H1 (cell line): Measurements from ENCODE around the gene GOLGA3. TPM values are rescaled to one million over a fixed set of nuclear protein-coding genes. Genes with fewer than 3 reads are reported as not detected.
A peak's percentile ranks its signal among the peaks of the same experiment; 100 is the strongest.
"Not testable (repeated sequence)": the region's sequence is repeated elsewhere in the genome, so short reads cannot be mapped to it uniquely, and the experiment has no call there.

Experiments used
- CTCF ChIA-PET: fragments of 300-600 bp; sonication (Branson Sonifier 250); formaldehyde crosslinking; loops from one replicate; lab custom pipeline; 2021; ENCODE audit not compliant: partially characterized antibody; lab: Charles Lee
- POLR2A ChIA-PET: fragments of 300-600 bp; sonication (Branson Sonifier 250); formaldehyde crosslinking; loops from one replicate; lab custom pipeline; 2021; ENCODE audit warnings: inconsistent platforms; ENCODE audit not compliant: partially characterized antibody; lab: Charles Lee
- DNase-seq, 2 experiments: peaks; one replicate each; pipeline versions ENCODE4 v3.0.0 to v3.0.0-alpha.2; 2010 to 2022; ENCODE audit warnings: low spot score in 2 of 2, low read depth in 1 of 2, mixed read lengths in 1 of 2
- FAIRE-seq: peaks from 2 replicates; lab custom pipeline; 2011; peaks lifted over from hg19 to GRCh38; lab: Jason Lieb, UNC
- H2AFZ ChIP-seq: 2 replicates; pipeline ENCODE4 v1.8.1; 2012; ENCODE audit warnings: low read length, inconsistent platforms
- H2AK5ac ChIP-seq: 2 replicates; pipeline ENCODE4 v1.6.1; 2013; ENCODE audit warnings: low read depth, low read length
- H2BK120ac ChIP-seq: replicated peaks from 2 replicates; pipeline ENCODE3; 2013; ENCODE audit warnings: low read depth, low read length, inconsistent platforms
- H2BK12ac ChIP-seq: 2 replicates; pipeline ENCODE4 v1.6.1; 2013; ENCODE audit warnings: low read depth, low read length
- H2BK15ac ChIP-seq: 2 replicates; pipeline ENCODE4 v1.6.1; 2013; ENCODE audit warnings: low read length
- H2BK20ac ChIP-seq: 2 replicates; pipeline ENCODE4 v1.6.1; 2013; ENCODE audit warnings: low read length
- H2BK5ac ChIP-seq: 2 replicates; pipeline ENCODE4 v1.6.1; 2013; ENCODE audit warnings: low read depth, low read length
- H3K14ac ChIP-seq: 2 replicates; pipeline ENCODE4 v1.6.1; 2013; ENCODE audit warnings: inconsistent platforms; ENCODE audit not compliant: insufficient read length
- H3K18ac ChIP-seq: 2 replicates; pipeline ENCODE4 v1.6.1; 2013; ENCODE audit warnings: low read length; ENCODE audit errors: extremely low read depth
- H3K23ac ChIP-seq: 2 replicates; pipeline ENCODE4 v1.6.1; 2013; ENCODE audit warnings: inconsistent platforms; ENCODE audit not compliant: insufficient read length
- H3K23me2 ChIP-seq: 2 replicates; pipeline ENCODE4 v1.6.1; 2013; ENCODE audit warnings: low read depth, low read length
- H3K27ac ChIP-seq: 2 replicates; pipeline ENCODE4 v1.6.1; 2011; ENCODE audit warnings: low read depth, low read length, inconsistent platforms
- H3K27me3 ChIP-seq, 4 experiments: replicated peaks in 1 of 4; 1 replicate in 1 of 4; 2 replicates in 3 of 4; pipeline versions ENCODE4 v1.6.1 to v1.8.1; 2011 to 2013; ENCODE audit warnings: low read length in 3 of 4, mild to moderate bottlenecking in 3 of 4, inconsistent platforms in 2 of 4, mixed read lengths in 2 of 4, moderate library complexity in 1 of 4; ENCODE audit not compliant: control insufficient read depth in 3 of 4, insufficient read depth in 3 of 4; ENCODE audit errors: extremely low read depth in 1 of 4
- H3K36me3 ChIP-seq, 4 experiments: 2 replicates each; pipeline versions ENCODE4 v1.6.1 to v1.8.1; 2011 to 2013; ENCODE audit warnings: mild to moderate bottlenecking in 4 of 4, low read length in 3 of 4, moderate library complexity in 2 of 4, control low read depth in 1 of 4, inconsistent platforms in 1 of 4; ENCODE audit not compliant: insufficient read depth in 4 of 4, control insufficient read depth in 2 of 4
- H3K4ac ChIP-seq: replicated peaks from 2 replicates; pipeline ENCODE3; 2013; ENCODE audit warnings: low read length, low read depth, mixed read lengths, inconsistent platforms; ENCODE audit not compliant: insufficient read length
- H3K4me1 ChIP-seq, 4 experiments: replicated peaks in 1 of 4; 1 replicate in 1 of 4; 2 replicates in 3 of 4; pipeline versions ENCODE4 v1.6.1 to v1.8.1; 2011 to 2013; ENCODE audit warnings: low read length in 3 of 4, inconsistent platforms in 2 of 4, mixed read lengths in 1 of 4; ENCODE audit not compliant: insufficient read depth in 4 of 4, control insufficient read depth in 3 of 4
- H3K4me2 ChIP-seq, 2 experiments: 2 replicates each; pipeline versions ENCODE4 v1.6.1 to v1.8.1; 2011 to 2013; ENCODE audit warnings: low read depth in 2 of 2, low read length in 2 of 2, control low read depth in 1 of 2, inconsistent platforms in 1 of 2, mild to moderate bottlenecking in 1 of 2; ENCODE audit not compliant: insufficient read depth in 1 of 2
- H3K4me3 ChIP-seq, 4 experiments: fragments of 200-600, 300-600 bp in 1 of 4; sonication (generic), shearing (Covaris generic), sonication (Bioruptor Twin) in 1 of 4; 2 replicates each; pipeline versions ENCODE4 v1.5.1 to v1.8.1; 2011 to 2016; ENCODE audit warnings: low read length in 4 of 4, low read depth in 3 of 4, control low read depth in 2 of 4, inconsistent platforms in 2 of 4, mild to moderate bottlenecking in 2 of 4, mixed read lengths in 1 of 4, moderate library complexity in 1 of 4; ENCODE audit not compliant: insufficient read depth in 2 of 4; ENCODE audit errors: extremely low read depth in 1 of 4
- H3K56ac ChIP-seq: replicated peaks from 2 replicates; pipeline ENCODE3; 2013; ENCODE audit warnings: low read depth, mild to moderate bottlenecking, mixed read lengths, low read length, inconsistent platforms; ENCODE audit not compliant: insufficient read length
- H3K79me1 ChIP-seq: 2 replicates; pipeline ENCODE4 v1.6.1; 2013; ENCODE audit warnings: low read depth, low read length, control low read depth
- H3K79me2 ChIP-seq, 2 experiments: 2 replicates each; pipeline versions ENCODE4 v1.6.1 to v1.8.1; 2012 to 2013; ENCODE audit warnings: low read length in 2 of 2, mild to moderate bottlenecking in 2 of 2, inconsistent platforms in 1 of 2; ENCODE audit not compliant: insufficient read depth in 2 of 2, control insufficient read depth in 1 of 2
- H3K9ac ChIP-seq, 4 experiments: replicated peaks in 1 of 4; 1 replicate in 1 of 4; 2 replicates in 3 of 4; pipeline versions ENCODE4 v1.6.1 to v1.8.1; 2011 to 2013; ENCODE audit warnings: low read depth in 3 of 4, low read length in 3 of 4, control low read depth in 2 of 4, mild to moderate bottlenecking in 2 of 4, moderate library complexity in 2 of 4, inconsistent platforms in 1 of 4; ENCODE audit errors: extremely low read depth in 1 of 4
- H3K9me3 ChIP-seq, 2 experiments: 2 replicates each; pipeline versions ENCODE4 v1.6.1 to v1.8.1; 2012 to 2013; ENCODE audit warnings: mild to moderate bottlenecking in 2 of 2, moderate library complexity in 2 of 2, control low read depth in 1 of 2, inconsistent platforms in 1 of 2, low read depth in 1 of 2, low read length in 1 of 2, mixed read lengths in 1 of 2; ENCODE audit not compliant: insufficient read depth in 2 of 2
- H4K20me1 ChIP-seq, 2 experiments: replicated peaks in 1 of 2; 2 replicates each; pipeline versions ENCODE3 to v1.8.1; 2011 to 2013; ENCODE audit warnings: inconsistent platforms in 2 of 2, low read length in 2 of 2, mild to moderate bottlenecking in 1 of 2; ENCODE audit not compliant: insufficient read depth in 2 of 2, control insufficient read depth in 1 of 2
- H4K5ac ChIP-seq: 2 replicates; pipeline ENCODE4 v1.6.1; 2013; ENCODE audit warnings: low read length, low read depth, mixed read lengths, inconsistent platforms; ENCODE audit not compliant: insufficient read length
- H4K8ac ChIP-seq: 2 replicates; pipeline ENCODE4 v1.8.0; 2013; ENCODE audit warnings: mild to moderate bottlenecking, moderate library complexity, low read length, inconsistent platforms; ENCODE audit not compliant: insufficient read depth; ENCODE audit errors: extremely low read depth
- H4K91ac ChIP-seq: replicated peaks from 2 replicates; pipeline ENCODE3; 2013; ENCODE audit warnings: low read length, mixed read lengths, inconsistent platforms; ENCODE audit not compliant: insufficient read length
- HDAC2 ChIP-seq, 2 experiments: fragments of 300-600 bp in 1 of 2; sonication (generic) in 1 of 2; IDR thresholded peaks; 2 replicates each; pipeline ENCODE4 v1.6.1; 2011 to 2012; ENCODE audit warnings: low read depth in 2 of 2, low read length in 2 of 2, mild to moderate bottlenecking in 2 of 2, moderate library complexity in 2 of 2, borderline replicate concordance in 1 of 2, inconsistent platforms in 1 of 2
- POLR2A ChIP-seq, 2 experiments: IDR thresholded peaks; 1 replicate in 1 of 2; 2 replicates in 1 of 2; pipeline ENCODE4 v1.6.1; 2011; ENCODE audit warnings: low read depth in 2 of 2, low read length in 2 of 2, mild to moderate bottlenecking in 2 of 2; ENCODE audit errors: control extremely low read depth in 1 of 2
- SIX5 ChIP-seq: IDR thresholded peaks from 2 replicates; pipeline ENCODE4 v1.6.1; 2011; ENCODE audit warnings: mild to moderate bottlenecking, low read depth, low read length
- YY1 ChIP-seq: IDR thresholded peaks from 2 replicates; pipeline ENCODE4 v1.6.1; 2011; ENCODE audit warnings: low read depth, mild to moderate bottlenecking, low read length
- ZNF274 ChIP-seq: IDR thresholded peaks from 2 replicates; pipeline ENCODE4 v1.7.0; 2012; ENCODE audit warnings: low read length, borderline replicate concordance; ENCODE audit errors: extremely low read depth
- WGBS, 2 experiments: shearing (Covaris generic) in 1 of 2; methylation state at CpG; one replicate each; pipeline versions ENCODE4 v1.1.6 to v1.1.7; 2013 to 2015; ENCODE audit warnings: low lambda C conversion rate in 2 of 2, mixed read lengths in 2 of 2, inconsistent platforms in 1 of 2, low coverage in 1 of 2, missing lambda C conversion rate in 1 of 2; ENCODE audit not compliant: insufficient replicate concordance in 2 of 2, insufficient coverage in 1 of 2, insufficient read length in 1 of 2; ENCODE audit errors: extremely low coverage in 1 of 2, missing lambda C conversion rate in 1 of 2; 5-methylcytosine and 5-hydroxymethylcytosine counted together
- polyA plus RNA-seq, 7 experiments: library from polyadenylated mRNA; depleted of rRNA in 3 of 7; stranded (reverse) in 5 of 7; unstranded in 2 of 7; fragments of >200 nt in 5 of 7; fragments of 200-250 nt in 2 of 7; gene quantifications; 1 replicate in 5 of 7; 2 replicates in 1 of 7; 4 replicates in 1 of 7; pipeline versions ENCODE4 v1.2.1 to v1.2.3, GENCODE V29; 2011 to 2013; ENCODE audit warnings: missing spikeins in 2 of 7, mixed read lengths in 2 of 7
- total RNA-seq: library from RNA; stranded (reverse); fragmentation: NEBNext Ultra II Directional; extraction: Animal tissue kit (Norgen Biotek cat#: 25700); gene quantifications from 2 replicates; pipeline ENCODE4 v1.2.1, GENCODE V29; 2021
- TF ChIP-seq, protein P1 (sequence below): IDR thresholded peaks from 2 replicates; pipeline ENCODE4 v1.6.1; 2011; ENCODE audit warnings: low read length, improper control_type of control experiment
- TF ChIP-seq, protein P2 (sequence below): IDR thresholded peaks from 2 replicates; pipeline ENCODE4 v1.6.1; 2012; ENCODE audit warnings: inconsistent platforms

Gene GOLGA3
- total and polyA plus RNA-seq, 2 of the 8 experiments (the other 6 are each of a cell fraction or from before 2014, with no cell fraction given): 6.4 to 33.1 TPM

DNA sequence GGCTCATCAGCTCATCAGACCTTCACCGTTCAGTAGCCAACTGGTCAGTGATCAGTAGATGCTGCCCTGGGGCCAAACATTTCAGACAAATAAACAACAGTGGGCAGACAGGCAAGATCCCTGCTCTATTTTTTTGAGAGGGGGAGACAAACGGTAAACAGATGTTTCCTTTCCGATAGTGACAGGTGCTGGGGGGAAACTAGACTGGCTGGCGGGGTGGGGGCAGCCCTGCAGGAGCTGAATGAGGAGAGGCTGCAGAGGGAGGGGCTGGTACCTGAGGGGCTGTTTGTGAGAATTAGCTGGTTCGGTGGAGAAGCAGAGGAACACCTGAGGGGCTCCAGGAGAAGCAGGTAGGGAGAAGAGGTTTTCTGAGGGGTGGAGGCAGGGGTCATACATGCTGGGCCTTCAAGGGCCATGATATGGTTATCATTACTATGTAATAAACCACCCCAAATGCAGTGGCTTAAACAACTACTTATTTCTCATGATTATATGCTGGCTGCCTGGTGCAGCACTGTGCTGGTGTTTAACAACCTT lies 8.2 kb upstream of the GOLGA3 start (continued):
- TF ChIP-seq, protein P1, sequence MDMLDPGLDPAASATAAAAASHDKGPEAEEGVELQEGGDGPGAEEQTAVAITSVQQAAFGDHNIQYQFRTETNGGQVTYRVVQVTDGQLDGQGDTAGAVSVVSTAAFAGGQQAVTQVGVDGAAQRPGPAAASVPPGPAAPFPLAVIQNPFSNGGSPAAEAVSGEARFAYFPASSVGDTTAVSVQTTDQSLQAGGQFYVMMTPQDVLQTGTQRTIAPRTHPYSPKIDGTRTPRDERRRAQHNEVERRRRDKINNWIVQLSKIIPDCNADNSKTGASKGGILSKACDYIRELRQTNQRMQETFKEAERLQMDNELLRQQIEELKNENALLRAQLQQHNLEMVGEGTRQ: no peak
- TF ChIP-seq YY1: no peak
- no peak for TF ChIP-seq SIX5
- TF ChIP-seq HDAC2 (IDR thresholded peaks at IDR 0.05; ENCODE audit: borderline replicate concordance in 1 of 2, low read depth in 2 of 2, low read length in 2 of 2): no peak
- TF ChIP-seq POLR2A (IDR thresholded peaks at IDR 0.05; ENCODE audit: control extremely low read depth in 1 of 2, low read depth in 2 of 2, low read length in 2 of 2): no peak
- TF ChIP-seq, protein P2, sequence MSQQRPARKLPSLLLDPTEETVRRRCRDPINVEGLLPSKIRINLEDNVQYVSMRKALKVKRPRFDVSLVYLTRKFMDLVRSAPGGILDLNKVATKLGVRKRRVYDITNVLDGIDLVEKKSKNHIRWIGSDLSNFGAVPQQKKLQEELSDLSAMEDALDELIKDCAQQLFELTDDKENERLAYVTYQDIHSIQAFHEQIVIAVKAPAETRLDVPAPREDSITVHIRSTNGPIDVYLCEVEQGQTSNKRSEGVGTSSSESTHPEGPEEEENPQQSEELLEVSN: no peak
- no peak for TF ChIP-seq ZNF274

DNA sequence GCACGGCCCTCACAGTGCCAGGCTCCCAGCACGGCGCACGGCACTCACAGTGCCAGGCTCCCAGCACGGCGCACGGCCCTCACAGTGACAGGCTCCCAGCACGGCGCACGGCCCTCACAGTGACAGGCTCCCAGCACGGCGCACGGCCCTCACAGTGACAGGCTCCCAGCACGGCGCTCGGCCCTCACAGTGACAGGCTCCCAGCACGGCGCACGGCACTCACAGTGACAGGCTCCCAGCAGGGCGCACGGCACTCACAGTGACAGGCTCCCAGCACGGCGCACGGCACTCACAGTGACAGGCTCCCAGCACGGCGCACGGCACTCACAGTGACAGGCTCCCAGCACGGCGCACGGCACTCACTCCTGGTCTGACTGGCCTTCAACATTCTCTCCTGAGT lies 7.6 kb upstream of the GOLGA3 start:
- H3K27ac ChIP-seq, H3K27me3 ChIP-seq, DNase-seq, H2BK12ac ChIP-seq, H3K56ac ChIP-seq, H3K23ac ChIP-seq, H3K18ac ChIP-seq, POLR2A ChIA-PET, H2AFZ ChIP-seq, H3K9me3 ChIP-seq, H4K20me1 ChIP-seq, H3K23me2 ChIP-seq, H3K4me3 ChIP-seq, H3K4ac ChIP-seq, H3K4me2 ChIP-seq, H2BK15ac ChIP-seq, H3K4me1 ChIP-seq, H3K14ac ChIP-seq, H2BK120ac ChIP-seq, H2BK20ac ChIP-seq, H3K79me2 ChIP-seq, FAIRE-seq, H4K5ac ChIP-seq, H3K9ac ChIP-seq, H2AK5ac ChIP-seq, CTCF ChIA-PET, H4K91ac ChIP-seq, H2BK5ac ChIP-seq, H3K79me1 ChIP-seq: not testable (repeated sequence)
- H3K36me3 ChIP-seq: peaks cover 0 to 20% (median 6%) of the 10 kb centered on the region in 4 experiments; a peak in 7 of 8 replicates
- peak overlapping the region; percentile 22; the same call in 1 of the 2 replicates for H4K8ac ChIP-seq
- 91% methylated on average over 20 of the region's 30 CpGs; no CpG with 5 or more reads in 1 of the 2 experiments for WGBS, 2 experiments
